Measurements from ENCODE around the gene SEC14L3. TPM values are rescaled to one million over a fixed set of nuclear protein-coding genes. Genes with fewer than 3 reads are reported as not detected.

The SEC14L3 gene
- total RNA-seq, 1 donor from 2014 or later: not detected

GRCh38 chr22:30414525-30415047, 57.2 kb downstream of the SEC14L3 start:
- Mint-ChIP-seq H3K36me3 (peaks cover 19% of the 10 kb centered on the region), H3K4me1 (no peaks in the 10 kb centered on the region), H3K27ac (no peak overlapping the region), H3K9me3 (no peaks in the 10 kb centered on the region), H3K4me3 (no peak overlapping the region), H3K27me3 (ENCODE audit: low read depth) (no peaks in the 10 kb centered on the region)
- TF ChIP-seq CTCF (IDR thresholded peaks at IDR 0.05; ENCODE audit: unreplicated experiment): no peak
- DNase-seq (ENCODE audit: low spot score in 2 of 2, unreplicated experiment in 2 of 2): no peak

GRCh38 chr22:30413745-30414524, 57.9 kb downstream of the SEC14L3 start:
- H3K27ac Mint-ChIP-seq: no peak overlapping the region
- H3K4me3 Mint-ChIP-seq: no peak overlapping the region
- H3K9me3 Mint-ChIP-seq: no peaks in the 10 kb centered on the region
- peaks cover 19% of the 10 kb centered on the region for H3K36me3 Mint-ChIP-seq
- H3K4me1 Mint-ChIP-seq: no peaks in the 10 kb centered on the region
- DNase-seq (ENCODE audit: low spot score in 2 of 2, unreplicated experiment in 2 of 2): no peak
- TF ChIP-seq CTCF (IDR thresholded peaks at IDR 0.05; ENCODE audit: unreplicated experiment): no peak
- H3K27me3 Mint-ChIP-seq (ENCODE audit: low read depth): no peaks in the 10 kb centered on the region

GRCh38 chr22:30413001-30413400, 58.8 kb downstream of the SEC14L3 start:
- Mint-ChIP-seq H3K4me3 (no peak overlapping the region), H3K27me3 (ENCODE audit: low read depth) (no peaks in the 10 kb centered on the region), H3K4me1 (no peaks in the 10 kb centered on the region), H3K27ac (no peak overlapping the region), H3K36me3 (peaks cover 13% of the 10 kb centered on the region), H3K9me3 (no peaks in the 10 kb centered on the region)
- TF ChIP-seq CTCF (IDR thresholded peaks at IDR 0.05; ENCODE audit: unreplicated experiment): no peak
- no peak for DNase-seq (ENCODE audit: low spot score in 2 of 2, unreplicated experiment in 2 of 2)

- no peak overlapping the region for H3K27ac Mint-ChIP-seq
- H3K36me3 Mint-ChIP-seq: peaks cover 12% of the 10 kb centered on the region
- no peaks in the 10 kb centered on the region for H3K4me1 Mint-ChIP-seq
- no peak overlapping the region for H3K4me3 Mint-ChIP-seq
- DNase-seq (ENCODE audit: low spot score in 2 of 2, unreplicated experiment in 2 of 2): no peak
- TF ChIP-seq CTCF (IDR thresholded peaks at IDR 0.05; ENCODE audit: unreplicated experiment): no peak
- H3K9me3 Mint-ChIP-seq: no peaks in the 10 kb centered on the region
- H3K27me3 Mint-ChIP-seq (ENCODE audit: low read depth): no peaks in the 10 kb centered on the region
Measured at GRCh38 chr22:30411780-30412179, 60.0 kb downstream of the SEC14L3 start.

Other genes with a start within 250 kb of the SEC14L3 start
- gene LIF, start 225.3 kb downstream of the SEC14L3 start, total RNA-seq: 15.4 to 16.9 TPM (median 15.8 TPM) in 3 replicates
- gene OSM, start 205.2 kb downstream of the SEC14L3 start, total RNA-seq: not detected in 3 replicates
- gene CASTOR1, start 182.5 kb downstream of the SEC14L3 start, total RNA-seq: 10.9 to 13.5 TPM (median 13.5 TPM) in 3 replicates
- gene TBC1D10A, start 145.1 kb downstream of the SEC14L3 start, total RNA-seq: 12.8 to 15.1 TPM (median 13.7 TPM) in 3 replicates
- 142 to 154 TPM (median 151 TPM) in 3 replicates for gene SF3A1, start 115.1 kb downstream of the SEC14L3 start, total RNA-seq
- 4.7 to 5.8 TPM (median 4.7 TPM) in 3 replicates for gene CCDC157, start 115.0 kb downstream of the SEC14L3 start, total RNA-seq
- gene RNF215, start 84.6 kb downstream of the SEC14L3 start, total RNA-seq: 39.2 to 41.9 TPM (median 39.4 TPM) in 3 replicates
- gene SEC14L2, start 75.0 kb downstream of the SEC14L3 start, total RNA-seq: 4.3 to 6.5 TPM (median 5.4 TPM) in 3 replicates
- gene MTFP1, start 46.2 kb downstream of the SEC14L3 start, total RNA-seq: 5.9 to 8.2 TPM (median 7.3 TPM) in 3 replicates
- gene SEC14L4, start 33.7 kb upstream of the SEC14L3 start, total RNA-seq: 0.11 to 0.36 TPM (median 0.20 TPM) in 3 replicates
- gene SEC14L6, start 74.7 kb upstream of the SEC14L3 start, total RNA-seq: 2.0 to 2.3 TPM (median 2.1 TPM) in 3 replicates
- gene GAL3ST1, start 102.6 kb upstream of the SEC14L3 start, total RNA-seq: 0.36 to 0.81 TPM (median 0.40 TPM) in 3 replicates
- gene PES1, start 119.9 kb upstream of the SEC14L3 start, total RNA-seq: 66.5 to 68.2 TPM (median 68.1 TPM) in 3 replicates
- 15.3 to 15.5 TPM (median 15.4 TPM) in 3 replicates for gene TCN2, start 135.2 kb upstream of the SEC14L3 start, total RNA-seq
- gene SLC35E4, start 163.8 kb upstream of the SEC14L3 start, total RNA-seq: 4.1 to 4.3 TPM (median 4.1 TPM) in 3 replicates
- 5.8 to 6.7 TPM (median 6.2 TPM) in 3 replicates for gene DUSP18, start 195.9 kb upstream of the SEC14L3 start, total RNA-seq
- 13.0 to 15.8 TPM (median 15.8 TPM) in 3 replicates for gene OSBP2, start 222.9 kb upstream of the SEC14L3 start, total RNA-seq